ENCODE measurements around the gene GPATCH8. TPM values are rescaled to one million over a fixed set of nuclear protein-coding genes. Genes with fewer than 3 reads are reported as not detected.

The GPATCH8 gene
- total and polyA plus RNA-seq, 9 of the 15 experiments (the other 6 are each of a cell fraction or from before 2014, with no cell fraction given): 10.6 to 29.6 (median 13.2) TPM

DNA sequence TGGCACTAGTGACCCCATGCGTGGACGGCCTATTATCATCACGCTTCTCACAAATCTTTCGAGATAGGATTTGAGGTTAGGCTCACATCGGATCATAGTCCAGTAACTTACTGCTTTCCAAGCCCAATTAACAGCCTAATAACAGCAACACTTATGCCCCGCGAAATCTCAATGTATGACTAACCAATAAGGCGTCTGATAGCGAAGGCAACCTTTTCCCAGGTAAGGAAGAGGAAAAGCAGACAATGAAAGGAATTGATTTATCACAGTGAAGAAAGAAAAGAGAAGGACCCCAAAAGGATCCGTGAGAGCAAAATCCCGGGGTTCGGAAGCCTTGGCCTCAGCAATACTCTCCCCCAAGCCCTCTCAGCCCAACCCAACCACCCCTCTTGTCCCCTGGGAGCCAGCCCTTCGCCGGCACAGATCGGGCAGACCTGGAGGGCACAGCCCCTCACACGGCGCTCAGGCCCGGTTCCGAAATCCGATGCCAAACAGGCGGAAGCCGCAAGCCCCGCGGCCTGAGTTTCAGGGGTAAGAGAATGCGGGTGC is 534 bp downstream of the GPATCH8 start (continued):
- TF ChIP-seq, protein P1, sequence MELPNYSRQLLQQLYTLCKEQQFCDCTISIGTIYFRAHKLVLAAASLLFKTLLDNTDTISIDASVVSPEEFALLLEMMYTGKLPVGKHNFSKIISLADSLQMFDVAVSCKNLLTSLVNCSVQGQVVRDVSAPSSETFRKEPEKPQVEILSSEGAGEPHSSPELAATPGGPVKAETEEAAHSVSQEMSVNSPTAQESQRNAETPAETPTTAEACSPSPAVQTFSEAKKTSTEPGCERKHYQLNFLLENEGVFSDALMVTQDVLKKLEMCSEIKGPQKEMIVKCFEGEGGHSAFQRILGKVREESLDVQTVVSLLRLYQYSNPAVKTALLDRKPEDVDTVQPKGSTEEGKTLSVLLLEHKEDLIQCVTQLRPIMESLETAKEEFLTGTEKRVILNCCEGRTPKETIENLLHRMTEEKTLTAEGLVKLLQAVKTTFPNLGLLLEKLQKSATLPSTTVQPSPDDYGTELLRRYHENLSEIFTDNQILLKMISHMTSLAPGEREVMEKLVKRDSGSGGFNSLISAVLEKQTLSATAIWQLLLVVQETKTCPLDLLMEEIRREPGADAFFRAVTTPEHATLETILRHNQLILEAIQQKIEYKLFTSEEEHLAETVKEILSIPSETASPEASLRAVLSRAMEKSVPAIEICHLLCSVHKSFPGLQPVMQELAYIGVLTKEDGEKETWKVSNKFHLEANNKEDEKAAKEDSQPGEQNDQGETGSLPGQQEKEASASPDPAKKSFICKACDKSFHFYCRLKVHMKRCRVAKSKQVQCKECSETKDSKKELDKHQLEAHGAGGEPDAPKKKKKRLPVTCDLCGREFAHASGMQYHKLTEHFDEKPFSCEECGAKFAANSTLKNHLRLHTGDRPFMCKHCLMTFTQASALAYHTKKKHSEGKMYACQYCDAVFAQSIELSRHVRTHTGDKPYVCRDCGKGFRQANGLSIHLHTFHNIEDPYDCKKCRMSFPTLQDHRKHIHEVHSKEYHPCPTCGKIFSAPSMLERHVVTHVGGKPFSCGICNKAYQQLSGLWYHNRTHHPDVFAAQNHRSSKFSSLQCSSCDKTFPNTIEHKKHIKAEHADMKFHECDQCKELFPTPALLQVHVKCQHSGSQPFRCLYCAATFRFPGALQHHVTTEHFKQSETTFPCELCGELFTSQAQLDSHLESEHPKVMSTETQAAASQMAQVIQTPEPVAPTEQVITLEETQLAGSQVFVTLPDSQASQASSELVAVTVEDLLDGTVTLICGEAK (IDR thresholded peaks at IDR 0.05): no peak
- TF ChIP-seq, protein P1 (CRISPR knock-in tag; IDR thresholded peaks at IDR 0.05): no peak
- TF ChIP-seq ZNF263 (CRISPR knock-in tag; IDR thresholded peaks at IDR 0.05; ENCODE audit: borderline replicate concordance) (peak; percentile 43; the same call in 1 of the 2 replicates), RBM39 (optimal IDR thresholded peaks at IDR 0.05; ENCODE audit: low read depth, low read length) (no peak), NCOA1 (IDR thresholded peaks at IDR 0.05; ENCODE audit: low read depth) (no peak)
- TF ChIP-seq, protein P2, sequence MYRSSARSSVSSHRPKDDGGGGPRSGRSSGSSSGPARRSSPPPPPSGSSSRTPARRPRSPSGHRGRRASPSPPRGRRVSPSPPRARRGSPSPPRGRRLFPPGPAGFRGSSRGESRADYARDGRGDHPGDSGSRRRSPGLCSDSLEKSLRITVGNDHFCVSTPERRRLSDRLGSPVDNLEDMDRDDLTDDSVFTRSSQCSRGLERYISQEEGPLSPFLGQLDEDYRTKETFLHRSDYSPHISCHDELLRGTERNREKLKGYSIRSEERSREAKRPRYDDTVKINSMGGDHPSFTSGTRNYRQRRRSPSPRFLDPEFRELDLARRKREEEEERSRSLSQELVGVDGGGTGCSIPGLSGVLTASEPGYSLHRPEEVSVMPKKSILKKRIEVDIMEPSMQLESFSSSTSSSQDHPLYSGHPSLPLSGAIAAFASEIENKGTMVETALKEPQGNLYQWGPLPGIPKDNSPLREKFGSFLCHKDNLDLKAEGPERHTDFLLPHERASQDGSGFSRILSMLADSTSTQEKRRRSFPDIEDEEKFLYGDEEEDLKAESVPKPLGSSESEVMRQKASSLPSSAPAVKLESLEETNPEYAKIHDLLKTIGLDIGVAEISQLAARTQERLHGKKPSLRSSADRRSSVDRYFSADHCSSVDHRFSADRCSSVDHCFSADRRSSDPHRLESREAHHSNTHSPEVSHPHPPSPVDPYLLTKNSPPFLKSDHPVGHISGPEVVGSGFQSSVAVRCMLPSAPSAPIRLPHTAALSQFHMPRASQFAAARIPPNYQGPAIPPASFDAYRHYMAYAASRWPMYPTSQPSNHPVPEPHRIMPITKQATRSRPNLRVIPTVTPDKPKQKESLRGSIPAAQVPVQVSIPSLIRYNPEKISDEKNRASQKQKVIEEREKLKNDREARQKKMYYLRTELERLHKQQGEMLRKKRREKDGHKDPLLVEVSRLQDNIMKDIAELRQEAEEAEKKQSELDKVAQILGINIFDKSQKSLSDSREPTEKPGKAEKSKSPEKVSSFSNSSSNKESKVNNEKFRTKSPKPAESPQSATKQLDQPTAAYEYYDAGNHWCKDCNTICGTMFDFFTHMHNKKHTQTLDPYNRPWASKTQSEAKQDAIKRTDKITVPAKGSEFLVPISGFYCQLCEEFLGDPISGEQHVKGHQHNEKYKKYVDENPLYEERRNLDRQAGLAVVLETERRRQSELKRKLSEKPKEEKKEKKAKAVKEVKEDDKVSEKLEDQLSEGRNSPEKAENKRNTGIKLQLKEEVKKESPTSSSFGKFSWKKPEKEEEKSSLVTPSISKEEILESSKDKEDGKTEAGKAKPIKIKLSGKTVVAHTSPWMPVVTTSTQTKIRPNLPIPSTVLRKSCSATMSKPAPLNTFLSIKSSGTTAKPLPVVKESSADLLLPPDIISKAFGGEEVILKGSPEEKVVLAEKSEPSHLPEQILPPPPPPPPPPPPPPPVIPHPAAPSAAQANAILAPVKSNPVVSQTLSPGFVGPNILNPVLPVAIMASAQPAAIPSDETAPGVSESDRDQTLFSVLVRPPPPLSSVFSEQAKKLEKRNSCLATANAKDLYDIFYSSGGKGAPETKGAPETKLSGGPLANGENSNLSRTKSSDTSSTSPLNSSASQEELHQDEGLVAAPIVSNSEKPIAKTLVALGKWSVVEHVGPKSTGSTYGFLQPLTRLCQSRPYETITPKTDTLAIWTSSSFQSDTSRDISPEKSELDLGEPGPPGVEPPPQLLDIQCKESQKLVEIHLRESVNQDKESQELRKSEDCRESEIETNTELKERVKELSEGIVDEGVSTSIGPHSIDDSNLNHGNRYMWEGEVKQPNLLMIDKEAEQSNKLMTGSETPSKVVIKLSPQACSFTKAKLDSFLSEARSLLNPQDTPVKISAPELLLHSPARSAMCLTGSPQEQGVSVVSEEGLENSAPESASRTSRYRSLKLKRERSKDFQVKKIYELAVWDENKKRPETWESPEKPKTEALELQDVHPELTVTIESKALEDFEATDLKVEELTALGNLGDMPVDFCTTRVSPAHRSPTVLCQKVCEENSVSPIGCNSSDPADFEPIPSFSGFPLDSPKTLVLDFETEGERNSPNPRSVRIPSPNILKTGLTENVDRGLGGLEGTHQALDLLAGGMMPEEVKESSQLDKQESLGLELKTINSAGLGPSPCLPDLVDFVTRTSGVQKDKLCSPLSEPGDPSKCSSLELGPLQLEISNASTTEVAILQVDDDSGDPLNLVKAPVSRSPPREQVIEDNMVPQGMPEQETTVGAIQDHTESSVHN (IDR thresholded peaks at IDR 0.05; ENCODE audit: borderline replicate concordance in 1 of 2, low read depth in 1 of 2): peak in 1 of 2 experiments; percentile 27; a peak in 1 of 4 replicates
- TF ChIP-seq, protein P3, sequence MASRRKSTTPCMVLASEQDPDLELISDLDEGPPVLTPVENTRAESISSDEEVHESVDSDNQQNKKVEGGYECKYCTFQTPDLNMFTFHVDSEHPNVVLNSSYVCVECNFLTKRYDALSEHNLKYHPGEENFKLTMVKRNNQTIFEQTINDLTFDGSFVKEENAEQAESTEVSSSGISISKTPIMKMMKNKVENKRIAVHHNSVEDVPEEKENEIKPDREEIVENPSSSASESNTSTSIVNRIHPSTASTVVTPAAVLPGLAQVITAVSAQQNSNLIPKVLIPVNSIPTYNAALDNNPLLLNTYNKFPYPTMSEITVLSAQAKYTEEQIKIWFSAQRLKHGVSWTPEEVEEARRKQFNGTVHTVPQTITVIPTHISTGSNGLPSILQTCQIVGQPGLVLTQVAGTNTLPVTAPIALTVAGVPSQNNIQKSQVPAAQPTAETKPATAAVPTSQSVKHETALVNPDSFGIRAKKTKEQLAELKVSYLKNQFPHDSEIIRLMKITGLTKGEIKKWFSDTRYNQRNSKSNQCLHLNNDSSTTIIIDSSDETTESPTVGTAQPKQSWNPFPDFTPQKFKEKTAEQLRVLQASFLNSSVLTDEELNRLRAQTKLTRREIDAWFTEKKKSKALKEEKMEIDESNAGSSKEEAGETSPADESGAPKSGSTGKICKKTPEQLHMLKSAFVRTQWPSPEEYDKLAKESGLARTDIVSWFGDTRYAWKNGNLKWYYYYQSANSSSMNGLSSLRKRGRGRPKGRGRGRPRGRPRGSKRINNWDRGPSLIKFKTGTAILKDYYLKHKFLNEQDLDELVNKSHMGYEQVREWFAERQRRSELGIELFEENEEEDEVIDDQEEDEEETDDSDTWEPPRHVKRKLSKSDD (conservative IDR thresholded peaks at IDR 0.05; ENCODE audit: low read length): no peak

All from K562 (cell line).